GM12878 (cell line): ENCODE data around the gene ZNF83. TPM values are rescaled to one million over a fixed set of nuclear protein-coding genes. Genes with fewer than 3 reads are reported as not detected.

Experiments used
- ATAC-seq: fragments of 200-7000 bp; cut with Tn5 transposase; 3 replicates; pipeline ENCODE4 v1.9.1; 2020; ENCODE audit warnings: mild to moderate bottlenecking, moderate library complexity
- BruUV-seq: library from RNA; stranded (reverse); fragments of 400-500 nt; replicated peaks from 2 replicates; lab custom pipeline; 2021; lab: Mats Ljungman, UMichigan
- CTCF ChIA-PET: fragments of 300-600 bp; sonication (Branson Sonifier 250); formaldehyde crosslinking; extraction: SDS; loops from one replicate; lab custom pipeline; 2021; ENCODE audit warnings: inconsistent platforms; lab: Yijun Ruan, JAX
- POLR2A ChIA-PET: fragments of 350-600 bp; formaldehyde crosslinking; extraction: SDS; loops from one replicate; lab custom pipeline; 2021; ENCODE audit warnings: inconsistent platforms; lab: Charles Lee
- RAD21 ChIA-PET: fragments of 300-600 bp; sonication (Branson Sonifier 250); formaldehyde crosslinking; loops from one replicate; lab custom pipeline; 2023; ENCODE audit warnings: antibody characterized with exemption; ENCODE audit not compliant: unreplicated experiment; lab: Charles Lee
- SMC1A ChIA-PET: fragments of 300-600 bp; sonication (Branson Sonifier 250); formaldehyde crosslinking; loops from one replicate; lab custom pipeline; 2023; ENCODE audit not compliant: unreplicated experiment, uncharacterized antibody; lab: Charles Lee
- DNase-seq: peaks from one replicate; pipeline ENCODE4 v3.0.0-alpha.2; 2011; ENCODE audit warnings: low read depth, low spot score
- FAIRE-seq: peaks from 3 replicates; lab custom pipeline; 2011; peaks lifted over from hg19 to GRCh38; lab: Jason Lieb, UNC
- H2AFZ ChIP-seq: 2 replicates; pipeline ENCODE4 v1.6.0; 2011; ENCODE audit warnings: low read depth, low read length, control low read depth; ENCODE audit not compliant: control insufficient read depth
- H3K27ac ChIP-seq: 2 replicates; pipeline ENCODE4 v1.5.1; 2011; ENCODE audit warnings: control low read depth; ENCODE audit not compliant: control insufficient read depth, insufficient read depth
- H3K27me3 ChIP-seq, 2 experiments: replicated peaks in 1 of 2; 2 replicates each; pipeline versions ENCODE4 v1.6.0 to v1.6.1; 2011; ENCODE audit warnings: low read length in 1 of 2; ENCODE audit not compliant: control insufficient read depth in 2 of 2, insufficient read depth in 2 of 2
- H3K36me3 ChIP-seq, 2 experiments: 2 replicates each; pipeline ENCODE4 v1.5.1; 2011; ENCODE audit warnings: low read length in 1 of 2; ENCODE audit not compliant: control insufficient read depth in 2 of 2, insufficient read depth in 2 of 2
- H3K4me1 ChIP-seq: 2 replicates; pipeline ENCODE4 v1.6.1; 2011; ENCODE audit warnings: mild to moderate bottlenecking, low read length, moderate library complexity, mixed read lengths; ENCODE audit not compliant: control insufficient read depth, insufficient read depth
- H3K4me2 ChIP-seq: 2 replicates; pipeline ENCODE4 v1.6.0; 2011; ENCODE audit warnings: control low read depth; ENCODE audit not compliant: control insufficient read depth, insufficient read depth
- H3K4me3 ChIP-seq: fragments of 200-600 bp; sonication (generic); 2 replicates; pipeline ENCODE4 v1.5.1; 2016
- H3K79me2 ChIP-seq: 2 replicates; pipeline ENCODE4 v1.6.0; 2011; ENCODE audit warnings: low read length; ENCODE audit not compliant: control insufficient read depth, insufficient read depth
- H3K9ac ChIP-seq: 2 replicates; pipeline ENCODE4 v1.8.0; 2011; ENCODE audit warnings: low read length, control low read depth, mixed read lengths; ENCODE audit not compliant: control insufficient read depth, insufficient read depth
- H3K9me3 ChIP-seq: replicated peaks from 3 replicates; pipeline ENCODE4 v1.5.1; 2011; ENCODE audit warnings: mild to moderate bottlenecking, low read length; ENCODE audit not compliant: control insufficient read depth, insufficient read depth
- H4K20me1 ChIP-seq: 2 replicates; pipeline ENCODE4 v1.6.0; 2011; ENCODE audit not compliant: control insufficient read depth, insufficient read depth
- ATF2 ChIP-seq: IDR thresholded peaks from 2 replicates; pipeline ENCODE4 v1.6.1; 2012; ENCODE audit warnings: low read length, inconsistent platforms
- CUX1 ChIP-seq: IDR thresholded peaks from 2 replicates; pipeline ENCODE4 v1.6.1; 2012; ENCODE audit warnings: improper control_type of control experiment, low read depth, low read length; ENCODE audit not compliant: insufficient replicate concordance
- EZH2 ChIP-seq: IDR thresholded peaks from 2 replicates; pipeline ENCODE4 v1.6.1; 2012; ENCODE audit warnings: low read depth, mild to moderate bottlenecking, control low read depth, inconsistent platforms, low read length, borderline replicate concordance; ENCODE audit not compliant: control insufficient read depth
- IKZF2 ChIP-seq, 2 experiments: fragments of 450-650 bp; IDR thresholded peaks; 2 replicates each; pipeline ENCODE4 v1.6.1; 2017; ENCODE audit warnings: mild to moderate bottlenecking in 2 of 2, moderate library complexity in 2 of 2
- MXI1 ChIP-seq: fragments of 150-350 bp; IDR thresholded peaks from 2 replicates; pipeline ENCODE4 v1.6.1; 2011; ENCODE audit warnings: low read depth, mild to moderate bottlenecking, inconsistent platforms, low read length, improper control_type of control experiment
- RBBP5 ChIP-seq: fragments of 200-600 bp; sonication (generic); conservative IDR thresholded peaks from 2 replicates; pipeline ENCODE4 v1.6.1; 2016
- RUNX3 ChIP-seq: IDR thresholded peaks from 2 replicates; pipeline ENCODE4 v1.6.1; 2012; ENCODE audit warnings: low read length, inconsistent platforms
- SIX5 ChIP-seq: IDR thresholded peaks from 2 replicates; pipeline ENCODE4 v1.6.1; 2011; ENCODE audit warnings: mild to moderate bottlenecking, low read depth, low read length, moderate library complexity; ENCODE audit not compliant: severe bottlenecking
- SREBF1 ChIP-seq: IDR thresholded peaks from 2 replicates; pipeline ENCODE4 v1.6.1; 2012; ENCODE audit warnings: mild to moderate bottlenecking, low read length
- STAT1 ChIP-seq: fragments of 450-650 bp; conservative IDR thresholded peaks from 2 replicates; pipeline ENCODE4 v1.6.1; 2014; ENCODE audit warnings: antibody characterized with exemption, mild to moderate bottlenecking
- ZZZ3 ChIP-seq: IDR thresholded peaks from 2 replicates; pipeline ENCODE4 v1.6.1; 2011; ENCODE audit warnings: low read depth; ENCODE audit not compliant: control insufficient read depth, insufficient read length
- WGBS: methylation state at CpG from one replicate; pipeline ENCODE4 v1.1.6; 2016; ENCODE audit warnings: low lambda C conversion rate; ENCODE audit not compliant: insufficient replicate concordance, insufficient coverage; ENCODE audit errors: missing lambda C conversion rate; 5-methylcytosine and 5-hydroxymethylcytosine counted together
- in situ Hi-C: fragments of 300-500 bp; cut with MboI; formaldehyde crosslinking; loops from 9 replicates; pipeline ENCODE4 v1.14.3; 2018; ENCODE audit warnings: mixed read lengths
- intact Hi-C: fragments of 100-400 bp; cut with micrococcal nuclease; formaldehyde crosslinking; loops from one replicate; pipeline ENCODE4 v1.14.2; 2022; ENCODE audit not compliant: unreplicated experiment
- polyA plus RNA-seq, 11 experiments: library from polyadenylated mRNA; depleted of rRNA in 4 of 11; unstranded in 6 of 11; stranded (reverse) in 5 of 11; fragments of >200 nt; fragmentation: Nextera tagmentation in 4 of 11; fragmentation: Illumina TruSeq in 1 of 11; extraction: Ambion mirVana in 4 of 11; extraction: Trizol in 1 of 11; gene quantifications; 1 replicate in 1 of 11; 2 replicates in 10 of 11; pipeline versions ENCODE4 v1.2.1 to v1.2.3, GENCODE V29; 2011 to 2016; ENCODE audit warnings: inconsistent platforms in 2 of 11, missing spikeins in 2 of 11, low read depth in 1 of 11
- total RNA-seq, 4 experiments: library from RNA; depleted of rRNA in 3 of 4; stranded (reverse); fragments of >200 nt in 3 of 4; fragmentation: Illumina TruSeq in 1 of 4; extraction: Trizol in 1 of 4; gene quantifications; 2 replicates each; pipeline versions ENCODE4 v1.2.1 to v1.2.3, GENCODE V29; 2013 to 2021
- TF ChIP-seq, protein P1 (sequence below): fragments of 450-650 bp; IDR thresholded peaks from 2 replicates; pipeline ENCODE4 v1.6.1; 2017; ENCODE audit warnings: mild to moderate bottlenecking, moderate library complexity
- TF ChIP-seq, protein P2 (sequence below): fragments of 450-650 bp; IDR thresholded peaks from 2 replicates; pipeline ENCODE4 v1.6.1; 2017; ENCODE audit warnings: borderline replicate concordance

The ZNF83 gene
- total and polyA plus RNA-seq, 10 of the 15 experiments (the other 5 are each of a cell fraction or from before 2014, with no cell fraction given), result 9.9 to 90.1 (median 18.7) TPM

DNA sequence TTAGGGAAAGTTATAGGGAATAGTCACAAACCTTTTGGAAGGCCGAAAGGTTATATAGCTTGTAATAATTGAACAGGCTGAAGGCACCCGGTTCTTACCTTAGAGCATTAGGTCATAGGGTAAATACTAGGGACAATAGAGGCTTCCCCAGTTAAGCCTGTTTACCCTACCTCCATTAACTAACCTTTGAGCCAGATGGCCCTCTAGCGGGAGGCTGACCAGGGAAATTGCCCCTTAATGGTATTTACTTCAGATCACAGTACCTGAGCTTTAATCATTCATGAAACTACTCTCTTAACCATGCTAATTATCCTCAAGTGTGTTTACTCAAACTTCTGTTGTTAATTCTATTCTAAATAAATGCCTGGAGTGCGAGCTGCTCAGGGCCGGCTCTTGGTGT lies 20.4 kb upstream of the ZNF83 start:
- FAIRE-seq, result no peak
- Histone ChIP-seq H3K9ac (no peak overlapping the region), H3K4me1 (no peaks in the 10 kb centered on the region), H4K20me1 (no peaks in the 10 kb centered on the region), H3K27me3 (no peaks in the 10 kb centered on the region), H2AFZ (no peak overlapping the region), H3K27ac (no peak overlapping the region), H3K79me2 (no peaks in the 10 kb centered on the region)
- 94% methylated on average over 5 of the region's 5 CpGs for WGBS
- intact Hi-C loops, result no loop called here
- TF ChIP-seq, protein P1, sequence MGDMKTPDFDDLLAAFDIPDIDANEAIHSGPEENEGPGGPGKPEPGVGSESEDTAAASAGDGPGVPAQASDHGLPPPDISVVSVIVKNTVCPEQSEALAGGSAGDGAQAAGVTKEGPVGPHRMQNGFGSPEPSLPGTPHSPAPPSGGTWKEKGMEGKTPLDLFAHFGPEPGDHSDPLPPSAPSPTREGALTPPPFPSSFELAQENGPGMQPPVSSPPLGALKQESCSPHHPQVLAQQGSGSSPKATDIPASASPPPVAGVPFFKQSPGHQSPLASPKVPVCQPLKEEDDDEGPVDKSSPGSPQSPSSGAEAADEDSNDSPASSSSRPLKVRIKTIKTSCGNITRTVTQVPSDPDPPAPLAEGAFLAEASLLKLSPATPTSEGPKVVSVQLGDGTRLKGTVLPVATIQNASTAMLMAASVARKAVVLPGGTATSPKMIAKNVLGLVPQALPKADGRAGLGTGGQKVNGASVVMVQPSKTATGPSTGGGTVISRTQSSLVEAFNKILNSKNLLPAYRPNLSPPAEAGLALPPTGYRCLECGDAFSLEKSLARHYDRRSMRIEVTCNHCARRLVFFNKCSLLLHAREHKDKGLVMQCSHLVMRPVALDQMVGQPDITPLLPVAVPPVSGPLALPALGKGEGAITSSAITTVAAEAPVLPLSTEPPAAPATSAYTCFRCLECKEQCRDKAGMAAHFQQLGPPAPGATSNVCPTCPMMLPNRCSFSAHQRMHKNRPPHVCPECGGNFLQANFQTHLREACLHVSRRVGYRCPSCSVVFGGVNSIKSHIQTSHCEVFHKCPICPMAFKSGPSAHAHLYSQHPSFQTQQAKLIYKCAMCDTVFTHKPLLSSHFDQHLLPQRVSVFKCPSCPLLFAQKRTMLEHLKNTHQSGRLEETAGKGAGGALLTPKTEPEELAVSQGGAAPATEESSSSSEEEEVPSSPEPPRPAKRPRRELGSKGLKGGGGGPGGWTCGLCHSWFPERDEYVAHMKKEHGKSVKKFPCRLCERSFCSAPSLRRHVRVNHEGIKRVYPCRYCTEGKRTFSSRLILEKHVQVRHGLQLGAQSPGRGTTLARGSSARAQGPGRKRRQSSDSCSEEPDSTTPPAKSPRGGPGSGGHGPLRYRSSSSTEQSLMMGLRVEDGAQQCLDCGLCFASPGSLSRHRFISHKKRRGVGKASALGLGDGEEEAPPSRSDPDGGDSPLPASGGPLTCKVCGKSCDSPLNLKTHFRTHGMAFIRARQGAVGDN, result no peak
- TF ChIP-seq, protein P2, sequence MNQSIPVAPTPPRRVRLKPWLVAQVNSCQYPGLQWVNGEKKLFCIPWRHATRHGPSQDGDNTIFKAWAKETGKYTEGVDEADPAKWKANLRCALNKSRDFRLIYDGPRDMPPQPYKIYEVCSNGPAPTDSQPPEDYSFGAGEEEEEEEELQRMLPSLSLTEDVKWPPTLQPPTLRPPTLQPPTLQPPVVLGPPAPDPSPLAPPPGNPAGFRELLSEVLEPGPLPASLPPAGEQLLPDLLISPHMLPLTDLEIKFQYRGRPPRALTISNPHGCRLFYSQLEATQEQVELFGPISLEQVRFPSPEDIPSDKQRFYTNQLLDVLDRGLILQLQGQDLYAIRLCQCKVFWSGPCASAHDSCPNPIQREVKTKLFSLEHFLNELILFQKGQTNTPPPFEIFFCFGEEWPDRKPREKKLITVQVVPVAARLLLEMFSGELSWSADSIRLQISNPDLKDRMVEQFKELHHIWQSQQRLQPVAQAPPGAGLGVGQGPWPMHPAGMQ, result no peak
- TF ChIP-seq STAT1, result no peak
- no peak for TF ChIP-seq ZZZ3
- TF ChIP-seq SREBF1, result no peak
- no peak for TF ChIP-seq RBBP5
- TF ChIP-seq SIX5, result no peak
- no peak for TF ChIP-seq ATF2
- no peak for TF ChIP-seq MXI1
- TF ChIP-seq EZH2, result no peak
- no peak for TF ChIP-seq CUX1
- no peak for TF ChIP-seq RUNX3
- no peak for TF ChIP-seq IKZF2 (IDR thresholded peaks at IDR 0.05)
- TF ChIP-seq, all 136 proteins: peak for 0
- ChIA-PET RAD21 (no interaction called here), SMC1A (no interaction called here), CTCF (no interaction called here), POLR2A (no interaction called here)
- no TSS peak for BruUV-seq
- no peaks in the 10 kb centered on the region; the same call in 1 of the 3 replicates for H3K9me3 ChIP-seq
- DNase-seq, result no peak
- H3K4me3 ChIP-seq, result no peak overlapping the region
- H3K4me2 ChIP-seq, result no peak overlapping the region
- in situ Hi-C loops, result no loop called here
- no peak for ATAC-seq
- H3K36me3 ChIP-seq, result peaks cover 11 to 14% of the 10 kb centered on the region in 2 experiments; a peak in 3 of 4 replicates
